HG02763 (cell line): Measurements from ENCODE around the gene SLC16A3.

ENCODE experiments used
- ATAC-seq: cut with Tn5 transposase; IDR thresholded peaks from one replicate; pipeline ENCODE4 v1.9.1; 2021; ENCODE audit warnings: mild to moderate bottlenecking, moderate library complexity; ENCODE audit not compliant: unreplicated experiment

The SLC16A3 gene

GRCh38 chr17:82235056-82235774, 6.4 kb downstream of the SLC16A3 start:
- ATAC-seq, result no peak

- no peak for ATAC-seq
Measured at GRCh38 chr17:82235775-82236141, 6.9 kb downstream of the SLC16A3 start.

- no peak for ATAC-seq
Measured at GRCh38 chr17:82236142-82236971, 7.5 kb downstream of the SLC16A3 start.

- ATAC-seq, result no peak
Measured at GRCh38 chr17:82237083-82237745, 8.4 kb downstream of the SLC16A3 start.

GRCh38 chr17:82237746-82238471, 9.1 kb downstream of the SLC16A3 start:
- no peak for ATAC-seq

- no peak for ATAC-seq
Measured at GRCh38 chr17:82238472-82239201, 9.8 kb downstream of the SLC16A3 start.

- no peak for ATAC-seq
Measured at GRCh38 chr17:82239401-82239925, 10.6 kb downstream of the SLC16A3 start.

GRCh38 chr17:82239926-82240505, 11.2 kb downstream of the SLC16A3 start:
- ATAC-seq, result no peak

GRCh38 chr17:82240506-82241182, 11.8 kb downstream of the SLC16A3 start:
- no peak for ATAC-seq

GRCh38 chr17:82241183-82241925, 12.5 kb downstream of the SLC16A3 start:
- ATAC-seq, result no peak

- no peak for ATAC-seq
Measured at GRCh38 chr17:82241926-82242697, 13.3 kb downstream of the SLC16A3 start.

- no peak for ATAC-seq
Measured at GRCh38 chr17:82242698-82242976, 13.8 kb downstream of the SLC16A3 start.

GRCh38 chr17:82242977-82243647, 14.3 kb downstream of the SLC16A3 start:
- no peak for ATAC-seq

- no peak for ATAC-seq
Measured at GRCh38 chr17:82243648-82244412, 15.0 kb downstream of the SLC16A3 start.

GRCh38 chr17:82244413-82245133, 15.7 kb downstream of the SLC16A3 start:
- no peak for ATAC-seq
